ENCODE measurements around the gene VCL. TPM values are rescaled to one million over a fixed set of nuclear protein-coding genes. Genes with fewer than 3 reads are reported as not detected.
"Not testable (repeated sequence)": the region's sequence is repeated elsewhere in the genome, so short reads cannot be mapped to it uniquely, and the experiment has no call there.

The VCL gene
- polyA plus RNA-seq, 4 donors, result 123 to 134 (median 124) TPM

- no peak for DNase-seq (ENCODE audit: low read depth in 4 of 4, low spot score in 2 of 4)
Observed at GRCh38 chr10:74034301-74034700, 36.4 kb downstream of the VCL start.

GRCh38 chr10:74035303-74035702, 37.4 kb downstream of the VCL start:
- DNase-seq (ENCODE audit: low read depth in 4 of 4, low spot score in 2 of 4), result no peak

GRCh38 chr10:74036474-74036873, 38.6 kb downstream of the VCL start:
- no peak for DNase-seq (ENCODE audit: low read depth in 4 of 4, low spot score in 2 of 4)

DNA sequence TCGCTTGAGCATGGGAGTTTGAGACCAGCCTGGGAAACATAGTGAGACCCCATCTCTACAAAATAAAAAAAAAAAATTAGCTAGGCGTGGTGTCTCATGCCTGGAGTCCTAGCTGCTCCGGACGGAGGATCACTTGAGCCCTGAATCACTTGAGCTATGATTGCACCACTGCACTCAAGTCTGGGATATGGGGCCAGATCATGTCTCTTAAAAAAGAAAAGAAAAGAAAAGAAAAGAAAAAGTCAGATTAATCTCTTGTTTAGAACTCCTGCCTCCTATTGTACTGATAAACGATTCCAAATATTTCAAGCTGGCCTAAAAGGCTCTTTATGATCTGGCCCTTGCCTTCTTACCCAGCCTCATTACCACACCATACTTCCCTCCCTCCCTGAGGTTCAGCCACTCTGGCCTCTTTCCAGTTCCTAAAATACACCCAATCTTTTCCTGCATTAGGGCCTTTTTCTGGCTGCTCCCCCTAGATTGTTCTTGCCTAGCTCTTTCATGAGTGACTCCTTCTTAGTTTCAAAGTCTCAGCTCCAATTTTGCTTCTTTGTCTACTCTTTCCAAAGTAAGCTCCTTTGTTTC, 41.7 kb downstream of the VCL start:
- no peak for DNase-seq (ENCODE audit: low read depth in 4 of 4, low spot score in 2 of 4)

GRCh38 chr10:74040200-74041126, 42.5 kb downstream of the VCL start:
- no peak for DNase-seq (ENCODE audit: low read depth in 4 of 4, low spot score in 2 of 4)

GRCh38 chr10:74044419-74044818, 46.5 kb downstream of the VCL start:
- DNase-seq (ENCODE audit: low read depth in 4 of 4, low spot score in 2 of 4), result no peak

- no peak for DNase-seq (ENCODE audit: low read depth in 4 of 4, low spot score in 2 of 4)
Observed at GRCh38 chr10:74047304-74047703, 49.4 kb downstream of the VCL start.

GRCh38 chr10:74047871-74048270, 50.0 kb downstream of the VCL start:
- DNase-seq (ENCODE audit: low read depth in 4 of 4, low spot score in 2 of 4), result no peak

- DNase-seq (ENCODE audit: low read depth in 4 of 4, low spot score in 2 of 4), result no peak
Observed at GRCh38 chr10:74048433-74048832, 50.5 kb downstream of the VCL start.

GRCh38 chr10:74049955-74050354, 52.0 kb downstream of the VCL start:
- DNase-seq (ENCODE audit: low read depth in 4 of 4, low spot score in 2 of 4), result no peak

GRCh38 chr10:74050653-74051052, 52.7 kb downstream of the VCL start:
- DNase-seq (ENCODE audit: low read depth in 4 of 4, low spot score in 2 of 4), result no peak

GRCh38 chr10:74051736-74052342, 53.9 kb downstream of the VCL start:
- no peak for DNase-seq (ENCODE audit: low read depth in 4 of 4, low spot score in 2 of 4)

GRCh38 chr10:74052994-74053393, 55.1 kb downstream of the VCL start:
- DNase-seq (ENCODE audit: low read depth in 4 of 4, low spot score in 2 of 4), result no peak

DNA sequence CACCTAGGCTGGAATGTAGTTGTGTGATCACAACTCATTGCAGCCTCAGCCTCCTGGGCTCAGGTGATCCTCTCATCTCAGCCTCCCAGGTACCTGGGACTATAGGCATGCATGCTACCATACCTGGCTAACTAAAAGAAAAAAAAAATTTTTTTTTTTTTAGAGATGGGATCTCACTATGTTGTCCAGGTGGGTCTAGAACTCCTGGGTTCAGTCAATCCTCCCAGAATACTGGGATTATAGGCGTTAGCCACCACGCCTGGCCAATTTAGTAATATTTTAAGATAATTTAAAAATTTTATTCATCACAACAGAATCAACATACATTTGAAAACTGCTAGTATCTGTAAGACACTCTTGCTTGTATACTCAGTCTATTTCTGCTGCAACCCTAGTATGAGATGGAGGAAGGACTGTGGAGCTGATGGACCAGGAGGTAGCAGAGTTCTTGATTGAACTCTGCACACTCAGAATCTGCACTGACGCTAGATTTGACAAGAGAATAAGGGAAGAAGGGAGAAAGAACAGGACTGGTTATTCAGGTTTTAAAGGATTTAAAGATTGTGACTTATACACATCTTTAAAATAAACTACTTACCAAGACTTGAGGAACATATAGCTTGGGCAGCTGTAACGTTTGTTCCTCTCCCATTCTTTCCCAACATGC, 57.6 kb downstream of the VCL start:
- no peak for DNase-seq (ENCODE audit: low read depth in 4 of 4, low spot score in 2 of 4)

GRCh38 chr10:74056050-74056818, 58.3 kb downstream of the VCL start:
- DNase-seq (ENCODE audit: low read depth in 4 of 4, low spot score in 2 of 4), result no peak

DNA sequence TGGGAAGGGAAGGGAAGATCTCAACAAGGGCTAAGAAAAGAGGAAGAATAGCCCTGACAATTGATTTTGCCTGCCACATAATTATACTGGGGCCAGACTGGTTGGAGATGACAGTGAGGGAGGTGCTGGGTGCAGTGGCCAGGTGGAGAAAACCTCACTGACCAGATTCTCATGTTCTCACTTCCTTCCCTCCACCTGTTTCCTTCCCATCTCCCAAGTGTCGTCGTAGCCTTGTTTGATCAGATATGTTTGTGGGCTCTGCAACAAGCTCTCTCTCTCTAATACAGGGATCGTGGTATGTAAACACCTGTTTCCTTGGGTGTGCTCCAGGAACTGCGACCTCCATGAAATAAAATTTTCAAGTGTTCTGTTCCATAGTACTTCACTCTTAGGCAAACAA, 60.2 kb downstream of the VCL start:
- no peak for DNase-seq (ENCODE audit: low read depth in 4 of 4, low spot score in 2 of 4)

DNA sequence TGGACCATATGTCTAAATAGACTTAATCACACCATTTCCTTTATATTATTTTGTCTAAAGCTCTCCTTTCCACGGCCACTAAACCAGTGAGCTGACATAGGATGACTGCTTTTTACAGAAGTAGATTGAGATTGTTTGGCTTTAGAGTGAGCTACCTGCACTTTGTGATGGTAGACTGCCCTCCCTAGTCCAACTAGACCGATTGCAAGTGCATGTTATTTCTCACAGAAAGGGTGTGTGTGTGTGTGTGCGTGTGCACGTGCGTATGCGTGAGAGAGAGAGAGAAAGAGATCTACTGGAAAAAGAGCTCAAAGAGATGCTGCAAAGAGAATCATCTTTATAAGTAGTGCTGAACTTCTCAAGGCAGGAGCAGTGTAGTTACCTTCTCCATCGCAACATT, 60.7 kb downstream of the VCL start:
- no peak for DNase-seq (ENCODE audit: low read depth in 4 of 4, low spot score in 2 of 4)

DNA sequence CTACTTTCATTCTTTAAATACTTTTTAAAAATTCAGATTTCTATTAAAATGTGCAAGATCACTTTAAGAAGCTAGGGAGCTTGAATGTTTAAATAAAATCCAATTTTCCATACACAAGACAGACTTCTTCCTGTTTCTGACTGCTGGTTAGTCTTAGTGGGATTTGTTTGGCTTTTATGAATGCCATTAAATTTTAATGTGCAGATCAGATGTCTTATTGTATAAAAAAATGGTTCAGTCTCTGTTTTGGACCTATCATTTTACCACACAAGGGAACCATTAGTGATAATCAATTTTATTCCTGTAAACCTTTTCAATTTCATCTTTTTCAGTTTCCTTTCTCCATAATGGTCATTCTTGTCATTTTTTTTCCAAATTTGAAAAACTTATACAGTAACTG, 63.2 kb downstream of the VCL start:
- no peak for DNase-seq (ENCODE audit: low read depth in 4 of 4, low spot score in 2 of 4)

DNA sequence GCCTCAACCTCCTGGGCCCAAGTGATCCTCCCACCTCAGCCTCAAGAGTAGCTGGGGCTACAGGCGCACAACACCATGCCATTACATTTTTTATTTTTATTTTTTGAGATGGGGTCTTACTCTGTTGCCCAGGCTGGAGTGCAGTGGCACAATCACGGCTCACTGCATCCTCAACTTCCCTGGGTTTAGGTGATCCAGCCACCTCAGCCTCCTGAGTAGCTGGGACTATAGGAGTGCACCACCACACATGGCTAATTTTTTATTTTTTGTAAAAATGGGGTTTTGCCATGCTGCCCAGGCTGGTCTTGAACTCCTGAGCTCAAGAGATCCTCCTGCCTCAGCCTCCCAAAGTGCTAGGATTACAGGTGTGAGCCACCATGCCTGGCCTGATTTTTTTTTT, 64.1 kb downstream of the VCL start:
- not testable (repeated sequence) for DNase-seq (ENCODE audit: low read depth in 4 of 4, low spot score in 2 of 4)

DNA sequence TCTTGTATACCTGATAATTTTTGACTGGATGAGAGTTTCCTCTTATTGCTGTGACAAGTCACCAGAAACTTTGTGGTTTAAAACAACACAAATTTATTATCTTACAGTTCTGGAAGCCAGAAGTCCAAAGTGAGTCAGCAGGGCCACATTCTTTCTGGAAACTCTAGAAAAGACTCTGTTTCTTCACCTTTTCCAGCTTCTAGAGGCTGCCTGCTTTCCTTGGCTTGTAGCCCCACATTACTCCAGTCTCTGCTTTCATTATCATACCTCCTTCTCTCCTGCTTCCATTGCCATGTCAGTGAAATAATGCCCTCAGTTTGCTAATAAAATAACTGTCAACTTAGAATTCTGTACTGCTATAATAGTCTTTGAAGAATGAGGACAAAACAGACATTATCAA, 65.3 kb downstream of the VCL start:
- no peak for DNase-seq (ENCODE audit: low read depth in 4 of 4, low spot score in 2 of 4)
